GM21723 (cell line): Measurements from ENCODE around the gene SERPINB4.

Experiments used
- ATAC-seq: cut with Tn5 transposase; IDR thresholded peaks from one replicate; pipeline ENCODE4 v1.9.1; 2021; ENCODE audit warnings: mild to moderate bottlenecking, moderate library complexity; ENCODE audit not compliant: unreplicated experiment

The SERPINB4 gene

DNA sequence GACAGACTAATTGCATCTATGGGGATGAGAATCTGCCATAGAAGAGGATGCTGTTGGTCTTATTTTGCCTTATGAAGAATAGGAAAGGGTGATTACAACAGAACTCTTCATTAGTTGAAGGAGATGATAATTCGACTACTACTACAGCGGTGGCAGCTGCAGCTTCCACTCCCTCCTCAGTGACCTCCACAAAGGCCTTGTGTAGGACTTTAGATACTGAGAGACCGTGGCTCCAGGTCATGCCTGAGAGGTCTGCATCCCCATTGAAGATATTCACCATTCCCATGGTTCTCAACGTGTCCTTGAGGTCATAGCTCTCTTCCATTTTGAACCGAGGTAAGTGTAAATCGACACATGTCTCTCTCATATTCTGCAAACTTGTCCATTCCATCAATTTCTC lies 6.4 kb downstream of the SERPINB4 start:
- no peak for ATAC-seq

DNA sequence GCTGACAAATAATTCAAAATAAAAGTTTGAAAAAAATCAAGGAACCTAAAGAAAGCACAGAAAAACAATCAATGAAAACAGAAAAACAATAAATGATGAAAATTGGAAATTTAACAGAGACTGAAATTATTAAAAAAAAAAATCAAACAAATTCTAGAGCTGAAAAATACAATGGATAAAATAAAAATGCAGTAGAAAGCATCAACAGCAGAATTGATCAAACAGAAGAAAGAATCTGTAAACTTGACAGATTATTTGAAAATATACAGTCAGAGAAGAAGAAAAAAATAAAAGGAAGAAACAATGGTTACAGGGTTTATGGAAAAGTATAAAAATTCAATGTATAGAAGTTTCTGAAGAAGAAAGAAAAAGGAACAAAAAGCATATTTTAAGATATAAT lies 16.2 kb downstream of the SERPINB4 start:
- ATAC-seq = no peak

- ATAC-seq = no peak
Observed at GRCh38 chr18:63626431-63626830, 17.6 kb downstream of the SERPINB4 start.

GRCh38 chr18:63624863-63625262 lies 19.2 kb downstream of the SERPINB4 start:
- ATAC-seq = no peak

GRCh38 chr18:63619661-63620060 lies 24.4 kb downstream of the SERPINB4 start:
- no peak for ATAC-seq

GRCh38 chr18:63617915-63618234 lies 26.2 kb downstream of the SERPINB4 start:
- ATAC-seq = no peak

GRCh38 chr18:63617049-63617914 lies 26.8 kb downstream of the SERPINB4 start:
- ATAC-seq = peak; percentile 93

- ATAC-seq = no peak
Observed at GRCh38 chr18:63613420-63613819, 30.6 kb downstream of the SERPINB4 start.

GRCh38 chr18:63606526-63606925 lies 37.5 kb downstream of the SERPINB4 start:
- no peak for ATAC-seq

- ATAC-seq = no peak
Observed at GRCh38 chr18:63604791-63605567, 39.1 kb downstream of the SERPINB4 start.

GRCh38 chr18:63603772-63604171 lies 40.3 kb downstream of the SERPINB4 start:
- ATAC-seq = peak; percentile 98

GRCh38 chr18:63603355-63603754 lies 40.7 kb downstream of the SERPINB4 start:
- no peak for ATAC-seq

- no peak for ATAC-seq
Observed at GRCh38 chr18:63596964-63597363, 47.1 kb downstream of the SERPINB4 start.

- ATAC-seq = no peak
Observed at GRCh38 chr18:63592471-63592870, 51.6 kb downstream of the SERPINB4 start.

DNA sequence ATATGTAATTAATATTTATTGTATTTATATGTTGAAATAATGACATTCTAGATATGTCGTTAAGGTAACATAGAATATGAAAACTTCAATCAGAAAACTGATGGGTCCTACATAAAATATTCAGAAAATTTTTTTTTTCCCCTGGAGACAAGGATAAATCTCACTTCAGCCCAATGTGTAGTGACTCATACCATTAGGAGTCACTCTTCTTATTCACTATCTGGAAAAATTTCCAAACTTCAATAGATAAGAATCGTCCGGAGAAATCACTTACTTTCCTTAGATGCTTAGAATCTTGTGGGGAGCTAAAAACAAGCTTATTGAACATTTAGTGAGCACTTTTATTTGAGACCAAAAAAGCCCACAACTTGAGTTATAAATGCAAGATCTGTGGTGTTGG lies 52.3 kb downstream of the SERPINB4 start:
- ATAC-seq = no peak

GRCh38 chr18:63590966-63591695 lies 52.9 kb downstream of the SERPINB4 start:
- no peak for ATAC-seq

DNA sequence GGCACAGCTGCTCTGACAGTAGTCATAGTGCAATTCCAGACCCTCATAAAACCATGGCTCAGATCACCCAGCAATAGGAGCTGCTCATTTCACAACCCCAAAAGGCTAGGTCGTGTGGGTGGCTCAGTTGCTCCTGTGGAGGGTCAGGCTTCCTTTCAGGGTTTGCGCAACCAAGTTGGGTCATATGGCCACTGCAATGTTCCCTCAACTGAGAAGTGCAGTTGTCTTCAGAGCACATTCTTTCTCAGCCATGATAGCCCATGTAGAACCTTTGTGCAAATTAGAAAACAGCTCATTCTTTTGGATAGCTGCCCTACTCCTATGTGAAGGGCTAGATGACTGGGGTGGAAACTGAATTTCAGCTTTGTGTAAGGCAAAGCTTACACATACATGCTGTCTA lies 53.7 kb downstream of the SERPINB4 start:
- no peak for ATAC-seq

GRCh38 chr18:63588909-63589308 lies 55.1 kb downstream of the SERPINB4 start:
- ATAC-seq = no peak
